ENCODE results near the gene TNFRSF25.
"Not testable (repeated sequence)": the region's sequence is repeated elsewhere in the genome, so short reads cannot be mapped to it uniquely, and the experiment has no call there.

Gene TNFRSF25

DNA sequence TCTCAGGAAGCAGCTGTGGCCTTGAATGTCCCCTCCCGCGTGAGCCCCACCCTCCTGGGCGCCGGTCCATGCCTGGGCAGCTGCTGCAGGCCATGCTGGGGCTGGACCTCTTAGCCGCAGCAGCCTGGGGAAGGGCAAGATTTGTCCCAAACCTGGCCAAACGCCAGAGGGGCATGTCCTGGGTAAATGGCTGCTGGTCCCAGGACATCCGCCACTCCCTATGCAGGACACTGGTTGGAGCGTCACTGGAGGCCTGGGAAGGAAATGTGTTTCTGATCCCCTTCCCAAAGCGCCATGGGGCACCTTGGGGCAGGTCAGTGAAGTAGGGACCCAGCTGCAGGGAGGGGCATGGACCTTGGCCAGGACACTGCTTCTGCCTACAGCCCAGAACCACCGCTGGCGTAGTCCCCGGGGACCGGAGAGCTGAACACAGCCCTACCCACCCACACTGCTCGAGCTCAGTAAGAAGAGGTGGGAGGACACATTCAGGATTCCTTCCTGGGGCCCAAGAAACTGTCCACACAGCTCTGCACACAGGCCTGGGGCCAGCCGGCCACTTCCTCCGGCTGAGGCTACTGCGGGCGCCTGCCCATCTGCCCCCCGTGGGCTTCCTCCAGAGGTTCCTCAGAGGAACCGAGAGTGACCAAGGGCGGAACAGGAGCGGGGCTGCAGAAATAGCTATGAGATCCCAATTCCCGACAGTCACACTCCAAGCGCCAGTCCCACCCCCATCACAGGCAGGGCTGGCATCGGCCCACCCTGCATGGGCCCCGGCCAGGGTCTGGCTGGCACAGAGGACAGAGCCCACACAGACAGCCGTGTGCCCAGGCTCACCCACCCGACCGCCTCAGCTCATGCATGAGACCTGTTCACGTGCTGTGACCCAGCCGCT, 36.3 kb upstream of the TNFRSF25 start:
- in situ Hi-C loops (cut with HindIII; ENCODE audit: low sequenced_read_pairs) = no loop called here

DNA sequence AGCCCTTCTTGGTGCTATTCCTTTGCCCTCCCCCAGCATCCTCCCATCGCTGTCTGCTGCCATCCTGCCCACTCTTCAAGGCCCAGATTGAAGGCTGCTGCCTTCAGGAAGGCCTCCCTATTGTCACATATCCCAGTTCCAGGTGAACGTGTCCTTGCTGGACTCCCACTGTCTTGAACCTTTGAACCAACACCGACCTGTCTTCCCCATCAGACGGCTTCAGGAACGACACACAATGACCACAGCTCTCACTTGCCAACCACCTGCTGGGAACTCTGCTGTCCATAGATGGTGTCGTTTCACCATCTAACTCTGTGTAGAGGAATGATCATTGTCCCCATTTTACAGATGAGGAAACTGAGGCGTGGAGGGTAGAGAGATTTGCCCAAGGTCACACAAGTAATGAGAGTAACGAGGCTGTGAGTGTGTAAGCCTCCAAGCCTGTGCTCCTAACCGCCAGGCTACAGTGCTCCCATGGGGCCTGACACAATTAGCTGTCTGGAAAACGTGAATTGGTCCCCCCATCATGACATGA, 35.4 kb upstream of the TNFRSF25 start:
- in situ Hi-C loops (cut with HindIII; ENCODE audit: low sequenced_read_pairs) = no loop called here

DNA sequence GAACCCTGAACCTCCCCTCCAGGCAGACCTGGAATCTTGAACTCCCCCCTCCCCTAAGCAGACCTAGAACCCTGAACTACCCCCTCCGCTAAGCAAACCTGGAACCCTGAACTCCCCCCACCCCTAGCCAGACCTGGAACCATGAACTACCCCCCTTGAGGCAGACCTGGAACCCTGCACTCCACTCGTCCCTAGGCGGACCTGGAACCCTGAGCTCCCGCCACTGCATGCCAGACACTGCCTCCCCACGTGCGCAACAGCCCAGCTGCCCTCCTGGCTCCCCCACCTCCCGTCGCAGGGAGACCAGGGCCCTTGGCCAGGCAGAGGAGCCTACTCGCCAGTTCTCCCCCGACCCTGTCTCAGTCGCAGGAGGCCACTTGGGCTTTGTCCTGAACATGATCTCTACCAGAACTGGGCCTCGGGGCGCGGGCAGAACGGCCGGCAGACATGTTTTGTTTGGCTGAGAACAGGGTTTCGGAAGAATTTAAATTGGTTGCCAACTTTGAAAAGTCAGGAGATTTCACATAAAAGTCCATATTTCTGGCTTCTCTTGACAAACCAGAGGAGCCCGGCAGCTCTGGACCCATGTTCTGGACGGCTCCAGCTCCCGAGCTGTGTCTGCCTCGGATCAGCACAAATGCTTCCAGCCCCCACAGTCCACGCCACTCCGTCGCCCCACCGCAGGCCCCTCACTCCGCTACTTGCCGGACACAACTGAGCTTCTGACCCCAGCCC, 34.7 kb upstream of the TNFRSF25 start:
- in situ Hi-C loops (cut with HindIII; ENCODE audit: low sequenced_read_pairs) = no loop called here

DNA sequence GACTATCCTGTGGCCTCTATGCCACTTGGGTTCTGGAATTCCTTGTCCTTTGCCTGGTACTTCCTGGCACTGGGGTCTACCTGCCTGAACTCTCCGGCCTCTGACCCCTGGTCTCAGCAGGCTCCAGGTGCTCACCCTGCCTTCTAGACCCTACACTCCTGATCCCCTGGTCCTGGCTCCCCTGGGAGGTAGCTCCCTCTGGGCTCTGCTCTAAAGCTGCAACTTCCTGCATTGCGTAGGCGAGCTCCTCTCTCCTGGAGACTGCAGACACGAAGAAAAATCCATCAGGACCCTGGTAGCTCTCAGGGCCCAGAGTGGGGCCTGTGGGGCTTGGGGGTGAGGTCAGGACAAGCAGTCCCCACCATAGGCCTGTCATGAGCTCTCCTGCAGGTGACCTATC, 33.3 kb upstream of the TNFRSF25 start:
- in situ Hi-C loops (cut with HindIII; ENCODE audit: low sequenced_read_pairs) = no loop called here

DNA sequence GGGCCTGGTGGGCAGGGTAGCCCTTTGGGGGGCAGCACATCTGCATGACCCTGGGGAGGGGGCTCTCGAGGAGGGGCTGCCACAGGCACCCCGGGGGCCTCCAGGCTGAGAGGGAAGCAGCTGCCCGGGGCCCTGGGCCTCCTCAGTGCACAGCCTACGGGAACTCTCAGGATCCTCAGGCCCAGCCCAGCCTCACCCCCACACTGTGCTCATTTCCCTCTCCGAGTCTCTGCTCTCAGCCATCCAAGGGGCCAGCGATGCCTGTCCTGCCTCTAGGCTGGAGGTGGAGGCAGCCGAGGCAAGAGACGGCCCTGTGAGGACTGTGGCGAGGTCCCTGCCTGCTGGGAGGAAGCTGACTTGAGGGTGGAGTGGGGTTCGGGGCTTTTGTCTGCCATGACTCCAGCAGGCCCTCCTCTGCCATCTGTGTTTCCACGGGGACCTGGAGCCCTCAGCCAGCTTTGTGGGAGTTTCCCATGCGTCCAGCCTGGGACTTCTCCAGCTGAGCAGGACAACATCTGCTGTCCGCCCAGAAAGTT, 32.7 kb upstream of the TNFRSF25 start:
- in situ Hi-C loops (cut with HindIII; ENCODE audit: low sequenced_read_pairs) = no loop called here

DNA sequence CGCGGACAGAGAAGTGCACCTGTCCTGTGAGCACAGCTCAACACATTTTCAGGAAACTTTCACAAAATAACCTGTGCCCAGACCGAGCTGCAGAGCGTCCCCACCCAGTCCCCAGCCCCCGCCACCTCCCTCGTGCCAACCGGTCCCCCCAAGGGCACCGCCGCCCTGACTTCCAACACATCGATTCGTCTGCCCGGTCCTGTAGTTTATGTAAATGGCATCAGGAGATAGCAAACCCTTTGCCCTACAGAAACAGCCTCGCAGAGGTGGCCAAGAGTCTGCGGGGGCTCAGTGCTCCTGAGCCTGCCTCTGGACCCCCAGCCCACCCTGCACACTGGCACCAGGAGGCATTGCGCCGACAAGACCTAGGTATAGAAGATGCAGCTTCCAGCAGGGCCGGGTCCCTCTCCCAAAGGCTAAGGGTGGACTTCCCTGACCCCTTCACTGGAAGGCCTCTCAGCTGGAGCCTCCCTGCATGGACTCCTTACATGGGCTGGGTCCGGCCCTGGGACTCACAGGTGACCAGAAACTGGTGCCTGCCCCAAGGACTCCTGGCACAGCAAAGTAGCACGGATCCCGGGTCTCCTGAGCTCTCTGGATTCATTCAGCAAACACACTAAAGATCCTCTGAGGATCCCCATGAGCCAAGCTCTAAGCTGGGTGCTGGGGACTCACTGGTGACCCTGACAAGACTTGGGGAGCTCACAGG, 32.0 kb upstream of the TNFRSF25 start:
- in situ Hi-C loops (cut with HindIII; ENCODE audit: low sequenced_read_pairs) = no loop called here

DNA sequence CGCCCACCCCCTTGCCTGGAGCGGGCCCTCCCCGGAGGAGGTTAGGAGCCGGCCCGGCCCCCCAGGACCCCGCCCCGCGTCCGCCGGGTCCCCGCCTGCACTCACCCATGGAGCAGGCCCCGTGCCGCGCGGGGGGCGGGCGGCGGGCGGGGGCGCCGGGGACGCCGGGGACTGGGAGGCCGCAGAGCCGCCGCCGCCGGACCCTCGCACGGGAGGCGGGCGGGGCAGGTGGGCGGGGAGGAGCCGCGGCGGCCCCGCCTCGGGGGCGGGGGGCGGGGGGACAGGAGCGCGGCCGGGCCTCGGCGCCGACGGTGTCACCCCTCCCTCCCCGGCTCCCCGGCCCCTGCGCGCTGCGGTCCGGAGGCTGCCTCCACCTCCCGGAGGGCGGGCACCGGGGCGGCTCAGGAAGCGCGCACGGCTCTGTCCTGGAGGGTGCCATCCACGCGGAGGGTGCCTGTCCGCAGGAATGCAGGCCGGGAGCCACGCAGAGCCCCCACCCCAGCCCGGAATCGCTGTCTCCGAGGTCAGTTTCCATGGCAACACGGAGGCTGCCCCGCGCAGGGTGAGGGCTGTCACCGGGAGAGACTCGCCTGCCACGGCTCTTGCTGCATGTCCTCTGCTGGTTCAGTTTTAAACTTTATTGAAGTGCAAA, 31.4 kb upstream of the TNFRSF25 start:
- in situ Hi-C loops (cut with HindIII; ENCODE audit: low sequenced_read_pairs) = no loop called here

DNA sequence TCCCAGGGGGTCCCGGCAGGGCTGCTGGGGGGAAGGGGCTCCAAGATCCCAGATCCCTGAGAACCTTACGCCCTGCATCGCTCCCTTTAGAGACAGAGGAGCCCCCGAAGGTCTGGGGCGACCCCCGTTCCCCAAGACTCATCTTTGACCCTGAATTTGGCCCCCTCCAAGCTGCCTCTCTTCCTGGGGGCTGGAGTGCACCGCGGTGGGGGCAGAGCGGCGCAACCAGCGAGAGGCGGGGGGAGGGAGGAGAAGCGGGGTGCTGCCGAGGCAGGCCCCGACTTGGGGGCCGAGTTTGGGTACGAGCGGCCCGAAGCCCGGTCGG, 30.9 kb upstream of the TNFRSF25 start:
- in situ Hi-C loops (cut with HindIII; ENCODE audit: low sequenced_read_pairs) = no loop called here

DNA sequence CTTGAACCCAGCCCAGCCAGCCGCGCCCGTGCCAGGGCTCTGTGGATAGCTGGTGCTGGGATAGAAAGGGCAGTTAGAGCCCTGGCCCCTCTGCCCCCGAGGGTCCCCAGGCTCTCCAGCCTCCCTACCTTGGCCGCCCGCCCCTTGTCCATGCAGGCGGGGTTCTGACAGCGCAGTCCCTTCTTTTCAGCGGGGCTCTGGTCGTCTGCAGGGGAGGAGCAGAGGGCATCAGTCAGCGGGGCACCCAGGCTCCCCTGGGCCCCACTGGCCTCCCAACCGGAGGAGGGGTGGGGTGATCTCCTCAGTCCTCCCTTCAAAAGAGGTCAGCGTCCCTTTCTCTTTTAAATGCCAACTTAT, 30.4 kb upstream of the TNFRSF25 start:
- in situ Hi-C loops (cut with HindIII; ENCODE audit: low sequenced_read_pairs) = no loop called here

DNA sequence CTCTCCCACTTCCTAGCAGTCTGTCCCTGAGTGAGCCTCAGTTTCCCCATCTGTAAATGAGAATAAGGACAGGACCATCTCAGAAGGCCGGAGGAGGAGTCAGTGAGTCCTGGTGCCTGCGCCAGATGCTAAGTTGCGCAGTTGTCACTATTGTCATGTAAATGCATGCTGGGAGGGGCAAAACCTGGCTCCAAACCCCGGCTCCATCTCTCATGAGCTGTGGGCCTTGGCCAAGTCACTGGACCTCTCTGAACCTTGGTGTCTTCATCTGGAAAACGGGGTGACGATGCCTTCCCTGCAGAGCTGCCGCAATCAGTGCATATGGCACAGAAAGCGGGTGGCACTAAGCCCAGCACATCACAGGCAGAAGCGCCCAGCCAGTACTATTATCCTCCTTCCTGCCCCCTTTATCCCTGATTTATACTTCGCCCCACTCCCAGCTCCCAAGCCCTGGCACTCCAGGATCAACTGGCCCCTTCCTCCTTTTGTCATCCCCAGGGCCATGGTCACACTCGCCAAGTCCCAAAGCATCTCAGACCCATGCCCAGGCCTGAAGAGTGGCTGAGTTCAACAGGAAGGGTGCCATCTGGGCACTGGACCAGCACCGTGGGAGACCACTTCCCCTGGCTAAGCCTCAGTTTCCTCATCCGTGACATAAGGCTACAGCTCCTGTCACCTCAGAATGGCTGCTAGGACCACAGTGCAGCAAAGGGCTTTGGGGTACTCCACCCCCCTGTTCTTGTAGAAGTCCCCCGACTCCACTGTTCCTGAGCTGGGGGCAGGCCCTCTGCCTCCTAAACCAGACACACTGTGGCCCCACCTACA, 29.8 kb upstream of the TNFRSF25 start:
- in situ Hi-C loops (cut with HindIII; ENCODE audit: low sequenced_read_pairs) = no loop called here

DNA sequence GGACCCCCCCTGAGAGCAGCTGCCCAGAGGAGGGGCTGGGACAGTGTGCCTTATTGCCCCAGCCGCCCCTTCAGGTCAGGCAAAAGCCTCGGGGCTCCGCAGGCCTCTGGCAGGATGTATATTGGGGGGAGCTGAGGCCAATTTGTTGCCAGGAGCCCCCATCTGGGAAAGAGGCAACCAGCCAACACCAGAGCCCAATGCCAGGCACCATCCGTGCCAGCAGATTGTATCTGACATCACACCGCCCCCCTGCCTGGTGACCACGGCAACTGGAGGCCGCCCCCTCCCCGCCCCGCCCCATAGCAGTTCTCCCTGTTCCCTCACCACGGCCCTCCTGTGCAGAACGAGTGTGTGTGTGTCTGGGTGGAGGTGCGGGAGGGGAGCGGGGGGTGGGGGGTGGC, 29.1 kb upstream of the TNFRSF25 start:
- in situ Hi-C loops (cut with HindIII; ENCODE audit: low sequenced_read_pairs) = no loop called here

DNA sequence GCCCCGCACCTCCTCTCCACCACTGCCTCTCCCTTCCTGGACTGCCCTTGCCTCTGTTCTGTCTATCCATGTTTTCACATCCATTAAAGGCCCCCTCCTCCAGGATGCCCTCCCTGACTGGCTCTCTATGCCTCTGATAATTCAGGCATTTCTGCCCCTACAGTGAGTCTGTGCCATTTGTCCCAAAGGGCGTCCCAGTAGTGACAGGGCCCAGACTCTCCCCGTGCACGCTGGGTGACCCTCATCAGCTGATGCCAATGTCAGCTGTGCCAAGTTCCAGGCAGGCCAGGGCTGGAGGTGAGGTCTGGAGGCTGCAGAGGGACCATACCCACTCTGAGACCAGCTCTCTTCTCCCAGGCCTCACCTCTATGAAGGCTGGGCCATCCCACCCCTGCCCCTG, 28.7 kb upstream of the TNFRSF25 start:
- in situ Hi-C loops (cut with HindIII; ENCODE audit: low sequenced_read_pairs) = no loop called here

DNA sequence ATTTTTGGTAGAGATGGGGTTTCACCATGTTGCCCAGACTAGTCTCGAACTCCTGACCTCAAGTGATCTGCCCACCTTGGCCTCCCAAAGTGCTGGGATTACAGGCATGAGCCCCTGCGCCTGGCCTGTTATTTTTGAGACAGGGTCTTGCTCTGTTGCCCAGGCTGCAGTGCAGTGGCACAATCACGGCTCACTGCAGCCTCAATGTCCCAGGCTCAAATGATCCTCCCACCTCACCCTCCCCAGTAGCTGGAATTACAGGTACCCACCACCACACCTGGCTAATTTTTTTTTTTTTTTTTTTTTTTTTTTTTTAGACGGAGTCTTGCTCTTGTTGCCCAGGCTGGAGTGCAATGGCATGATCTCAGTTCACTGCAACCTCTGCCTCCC, 27.9 kb upstream of the TNFRSF25 start:
- in situ Hi-C loops (cut with HindIII; ENCODE audit: low sequenced_read_pairs) = not testable (repeated sequence)

DNA sequence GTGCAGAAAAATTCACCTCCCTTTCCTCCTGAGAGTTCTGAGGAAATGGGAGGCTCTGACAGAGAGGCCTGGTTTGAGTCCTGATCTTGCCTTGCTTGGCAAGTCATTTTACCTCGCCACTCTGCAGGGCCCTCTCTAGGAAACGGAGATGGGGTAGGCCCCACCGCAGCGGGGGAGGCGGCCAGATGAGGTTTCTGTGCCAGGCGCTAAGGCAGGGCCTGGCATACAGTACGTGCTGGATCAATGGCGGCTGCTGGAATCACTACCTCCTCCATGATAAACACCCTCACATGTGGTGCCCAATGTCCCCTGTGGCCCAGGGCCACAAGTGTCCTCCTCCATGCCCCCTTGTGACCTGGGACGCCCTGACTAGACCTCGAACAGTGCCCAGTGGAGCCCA, 26.0 kb upstream of the TNFRSF25 start:
- in situ Hi-C loops (cut with HindIII; ENCODE audit: low sequenced_read_pairs) = no loop called here

DNA sequence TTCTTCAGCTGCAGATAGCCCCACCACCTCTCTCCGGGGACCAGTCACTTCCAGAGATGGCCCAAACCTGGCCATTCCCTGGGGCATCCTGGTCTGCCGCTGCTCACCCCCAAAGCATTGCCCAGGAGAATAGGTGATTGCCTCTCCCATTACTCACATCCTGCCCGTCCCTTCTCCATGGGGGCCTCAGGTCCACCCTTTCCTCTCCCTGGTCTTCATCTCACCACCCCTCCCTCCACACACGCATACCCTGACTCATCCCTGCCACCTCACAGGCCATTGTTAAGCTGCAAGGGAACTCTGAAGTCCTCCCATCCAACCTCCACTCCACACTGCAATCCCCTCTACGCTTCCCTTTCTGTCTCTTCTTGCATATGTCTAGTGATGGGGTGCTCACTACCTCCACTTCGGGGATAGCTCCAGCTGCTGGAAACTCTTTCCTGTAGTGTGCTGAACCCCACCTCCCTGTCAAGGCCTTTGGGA, 25.5 kb upstream of the TNFRSF25 start, which contains the start of gene PLEKHG5:
PLEKHG5 (minus strand) TSS at position 188 of the 483 bp plus-strand sequence. CDS start 14,096 bp downstream, outside the sequence.
- in situ Hi-C loops (cut with HindIII; ENCODE audit: low sequenced_read_pairs) = no loop called here

DNA sequence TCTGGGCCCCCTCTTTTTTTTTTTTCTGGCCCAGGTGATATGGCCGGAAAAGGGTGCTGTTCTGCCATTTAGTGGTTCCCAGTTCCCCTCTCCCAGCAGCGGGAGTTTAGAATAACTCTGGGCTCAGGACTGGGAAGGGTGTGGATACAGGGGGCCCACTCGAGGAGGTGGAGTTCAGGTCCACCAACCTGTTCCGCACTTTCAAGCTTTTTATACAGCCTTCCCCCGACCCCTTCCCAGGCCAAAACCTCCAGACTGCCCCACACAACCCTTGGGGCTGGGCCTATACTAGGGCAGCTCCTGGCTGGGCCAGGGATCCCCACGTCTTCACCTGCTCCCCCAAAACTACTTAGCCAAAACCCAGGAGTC, 25.1 kb upstream of the TNFRSF25 start:
- in situ Hi-C loops (cut with HindIII; ENCODE audit: low sequenced_read_pairs) = no loop called here

DNA sequence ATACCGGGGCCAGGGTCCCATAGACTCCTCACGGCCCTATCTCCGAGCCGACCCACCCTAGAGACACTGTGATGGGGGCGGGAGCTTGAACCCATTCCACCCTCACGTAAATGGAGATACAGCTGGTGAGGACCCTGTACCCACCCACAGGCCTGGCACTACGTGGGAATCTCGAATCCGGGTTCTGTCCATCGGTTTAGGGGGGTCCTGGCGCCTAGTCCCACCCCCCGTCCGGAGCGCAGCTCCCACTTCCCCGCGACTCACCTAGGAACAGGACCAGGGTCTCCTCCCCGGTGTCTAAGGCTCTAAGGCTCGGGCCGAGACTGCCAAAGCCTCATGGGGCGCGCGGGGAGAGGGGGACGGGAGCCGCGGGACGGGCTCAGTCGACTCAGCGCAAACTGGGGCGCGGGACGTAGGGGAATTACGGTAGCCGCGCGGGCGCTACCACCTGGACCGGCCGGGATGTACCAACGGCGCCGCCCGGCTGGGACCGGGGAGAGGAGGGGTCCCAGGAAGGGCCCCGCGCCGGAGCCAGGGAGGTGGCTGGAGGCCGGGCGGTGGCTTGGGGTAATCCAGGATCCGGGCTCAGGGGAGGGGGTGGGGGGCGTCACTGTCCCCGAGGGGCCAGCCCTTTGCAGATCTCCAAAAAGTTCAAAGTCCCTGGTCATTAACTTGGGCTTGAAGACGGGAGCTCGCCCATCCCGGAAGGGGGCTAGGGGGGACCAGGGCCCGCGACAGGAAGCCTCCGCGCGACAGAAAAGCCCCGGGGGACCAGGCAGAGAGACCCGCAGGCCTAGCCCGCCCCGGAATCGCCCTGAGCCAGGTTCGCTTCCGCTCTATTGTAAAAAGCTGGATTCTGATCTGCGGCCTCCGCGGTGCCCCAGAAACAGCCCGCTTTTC, 24.5 kb upstream of the TNFRSF25 start:
- in situ Hi-C loops (cut with HindIII; ENCODE audit: low sequenced_read_pairs) = no loop called here

DNA sequence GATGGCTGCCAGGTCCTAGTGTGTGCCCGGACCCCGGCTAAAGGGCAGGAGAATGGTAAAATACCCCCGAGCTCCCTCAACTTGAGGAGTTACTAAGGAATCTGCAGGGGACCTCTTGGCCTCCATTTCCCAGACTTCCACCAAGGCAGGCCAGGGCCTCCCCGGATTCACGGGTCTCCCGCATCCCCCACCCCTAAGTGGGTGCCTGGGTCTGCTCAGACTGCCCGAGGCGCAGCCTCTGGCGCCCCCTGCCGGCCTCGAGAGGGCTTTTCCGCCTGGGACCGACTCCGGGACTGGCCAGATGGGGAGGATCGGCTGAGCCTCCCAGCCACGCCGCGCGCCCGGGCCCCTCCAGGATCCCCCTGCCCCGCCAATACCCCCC, 23.8 kb upstream of the TNFRSF25 start:
- in situ Hi-C loops (cut with HindIII; ENCODE audit: low sequenced_read_pairs) = no loop called here

DNA sequence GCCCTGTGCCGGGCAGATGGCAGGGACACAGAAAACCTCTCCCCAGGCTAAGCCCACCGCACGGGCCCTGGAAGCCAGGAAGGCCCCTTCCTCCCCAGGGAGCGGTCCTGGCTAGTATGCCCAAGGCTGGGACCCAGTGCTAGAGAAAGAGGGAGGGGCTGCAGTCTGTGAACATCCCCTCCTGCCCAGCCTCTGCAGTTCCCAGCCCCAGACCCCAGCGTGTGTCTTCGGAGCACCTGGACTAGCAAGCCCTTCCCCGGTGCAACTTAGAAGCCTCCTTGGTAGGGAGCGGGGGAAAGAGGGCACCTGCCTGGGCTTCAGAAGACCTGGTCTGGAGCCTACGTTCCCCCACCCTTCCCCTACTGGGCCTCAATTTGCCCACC, 23.4 kb upstream of the TNFRSF25 start:
- in situ Hi-C loops (cut with HindIII; ENCODE audit: low sequenced_read_pairs) = no loop called here
